Heart right ventricle (tissue), 16 donors: Measurements from ENCODE around the gene CDK16. TPM values are rescaled to one million over a fixed set of nuclear protein-coding genes. Genes with fewer than 3 reads are reported as not detected.
A peak's percentile ranks its signal among the peaks of the same experiment; 100 is the strongest.

Experiments
- ATAC-seq, 8 donors: fragments of 200-7000 bp; cut with Tn5 transposase; one replicate each; pipeline ENCODE4 v1.9.1; 2020; ENCODE audit warnings: mild to moderate bottlenecking in 8 of 8, moderate library complexity in 8 of 8, moderate number of reproducible peaks in 1 of 8
- DNase-seq, 2 donors: peaks; one replicate each; pipeline ENCODE4 v3.0.0-alpha.2; 2020
- H3K27ac ChIP-seq, 10 donors: fragments of 200-600 bp; sonication (generic) in 2 of 10; one replicate each; pipeline versions ENCODE4 v1.5.0 to v1.8.0; 2020 to 2022; ENCODE audit warnings: mild to moderate bottlenecking in 3 of 10
- H3K27me3 ChIP-seq, 7 donors: fragments of 200-600 bp; one replicate each; pipeline ENCODE4 v1.8.0; 2021 to 2022; ENCODE audit warnings: mild to moderate bottlenecking in 2 of 7
- H3K36me3 ChIP-seq, 9 donors: fragments of 200-600 bp; sonication (generic) in 1 of 9; one replicate each; pipeline versions ENCODE4 v1.5.0 to v1.8.0; 2020 to 2022; ENCODE audit warnings: mild to moderate bottlenecking in 2 of 9
- H3K4me1 ChIP-seq, 9 donors: fragments of 200-600 bp; sonication (generic) in 1 of 9; one replicate each; pipeline versions ENCODE4 v1.5.0 to v1.8.0; 2020 to 2022; ENCODE audit warnings: mild to moderate bottlenecking in 4 of 9
- H3K4me3 ChIP-seq, 10 donors: fragments of 200-600 bp; sonication (generic) in 2 of 10; one replicate each; pipeline versions ENCODE4 v1.5.0 to v1.8.0; 2020 to 2022; ENCODE audit warnings: mild to moderate bottlenecking in 7 of 10, moderate library complexity in 2 of 10
- H3K9me3 ChIP-seq, 11 donors: fragments of 200-600 bp in 10 of 11; sonication (generic) in 2 of 11; one replicate each; pipeline versions ENCODE4 v1.5.0 to v1.8.0; 2013 to 2022; ENCODE audit warnings: mild to moderate bottlenecking in 2 of 11, control low read depth in 1 of 11, moderate library complexity in 1 of 11
- CTCF ChIP-seq, 9 donors: fragments of 200-600 bp; sonication (generic) in 2 of 9; IDR thresholded peaks; one replicate each; pipeline versions ENCODE4 v1.5.0 to v1.8.0; 2021 to 2022; ENCODE audit warnings: antibody characterized with exemption in 9 of 9, mild to moderate bottlenecking in 5 of 9, moderate library complexity in 1 of 9
- WGBS, 2 donors: extraction: QIAGEN DNeasy Blood & Tissue Kit; methylation state at CpG; one replicate each; pipeline ENCODE4 v1.1.7; 2013; ENCODE audit warnings: inconsistent platforms in 1 of 2; 5-methylcytosine and 5-hydroxymethylcytosine counted together
- intact Hi-C, 10 donors: fragments of 100-400 bp; cut with DNase I; formaldehyde crosslinking; loops; one replicate each; pipeline versions ENCODE4 v1.11.1 to v1.14.2; 2022
- polyA plus RNA-seq, 2 donors: library from polyadenylated mRNA; stranded (reverse); fragments of 200-250 nt; gene quantifications; one replicate each; pipeline ENCODE4 v1.2.3, GENCODE V29; 2013
- total RNA-seq, 10 donors: library from RNA; stranded (reverse); fragmentation: NEBNext Ultra II Directional in 3 of 10; extraction: Animal tissue kit (Norgen Biotek cat#: 25700) in 3 of 10; gene quantifications; one replicate each; pipeline versions ENCODE4 v1.2.1 to v1.2.4, GENCODE V29; 2021 to 2023
- donor health status: Arrhythmogenic right ventricular cardiomyopathy.
- donor health status: ischemic (EF 13 %, LVEDD 7.1; RV severe dilation, severe dysfunction).
- donor health status: healthy with polysubstance abuse.
- donor health status: DM: no; HTN: yes; CAD: no.
- donor health status: DM: no; HTN: no; CAD: no.
- donor health status: ischemic (EF 25% LVEDD 6.9; RV normal size, moderate dysfunction).
- donor health status: ischemic (EF 25% LVEDD 5.7; RV mildly dilated, moderate dysfunction).
- donor health status: healthy.
- donor health status: DM: yes; HTN: yes; CAD: no.
- donor health status: Ischemic cardiomyopathy.
- donor health status: ischemic (EF 35%, LVEDD 5.7; RV mildly dilated, moderate dysfunction).
- donor health status: nonischemic (EF 11% LVEDD 7.7; RV severe dilation, severe dysfunction).
- donor health status: DM: yes; HTN: yes; CAD: no.
- donor health status: PGD.
- donor health status: ischemic (EF 29% LVEDD 5.4; RV normal size, mild dysfunction).
- donor health status: nonischemic (EF 23%, LVEDD 6.1; RV moderate dilation, normal function).

The CDK16 gene
- total and polyA plus RNA-seq, 12 donors: 110 to 193 (median 145) TPM

GRCh38 chrX:47233333-47234113 is 15.0 kb downstream of the CDK16 start:
- no peak for TF ChIP-seq CTCF (IDR thresholded peaks at IDR 0.05)
- peak; percentile 92 to 93 for DNase-seq
- Histone ChIP-seq H3K27me3 (peaks cover 0 to 72% (median 0%) of the 10 kb centered on the region in 7 donors), H3K4me3 (peak overlapping the region; percentile 41 to 73 (median 68)), H3K9me3 (no peaks in the 10 kb centered on the region), H3K27ac (peak overlapping the region; percentile 88 to 98 (median 96)), H3K4me1 (peaks cover 0 to 23% (median 5%) of the 10 kb centered on the region in 9 donors), H3K36me3 (peaks cover 0 to 15% (median 0%) of the 10 kb centered on the region in 9 donors)
- ATAC-seq: peak; percentile 92 to 98 (median 96)
- 0 to 1% methylated on average over 42 to 48 of the region's 51 CpGs for WGBS, 2 donors
- intact Hi-C loops: loop anchor here in 5 of 10 donors (1.0 to 10.0 kb wide), 6 partner anchors 15 to 1341 kb away; partner anchors contain the start of genes CDK16 (in 4 of the 5), ELK1 (in 1 of the 5), RBM3 (in 1 of the 5) and UXT (in 1 of the 5)

- H3K36me3 ChIP-seq: peaks cover 0 to 5% (median 0%) of the 10 kb centered on the region in 9 donors
- 52 to 64% methylated on average over 3 of the region's 3 CpGs for WGBS, 2 donors
- peaks cover 0 to 23% (median 5%) of the 10 kb centered on the region in 9 donors for H3K4me1 ChIP-seq
- no peaks in the 10 kb centered on the region for H3K9me3 ChIP-seq
- ATAC-seq (no peak), DNase-seq (no peak)
- peak overlapping the region in 8 of 10 donors; percentile 88 to 98 (median 96) for H3K27ac ChIP-seq
- peak overlapping the region in 9 of 10 donors; percentile 41 to 73 (median 69) for H3K4me3 ChIP-seq
- H3K27me3 ChIP-seq: peaks cover 0 to 77% (median 0%) of the 10 kb centered on the region in 7 donors
- intact Hi-C loops: loop anchor here in 2 of 10 donors (10.0 kb wide), 4 partner anchors 150 to 1340 kb away; partner anchors contain the start of genes ELK1 (in 1 of the 2), RBM3 (in 1 of the 2), UXT (in 1 of the 2) and ZNF41 (in 1 of the 2)
- TF ChIP-seq CTCF (IDR thresholded peaks at IDR 0.05): no peak
Observed at GRCh38 chrX:47234583-47234982, 16.1 kb downstream of the CDK16 start.

GRCh38 chrX:47235691-47236103 is 17.2 kb downstream of the CDK16 start:
- H3K36me3 ChIP-seq: peaks cover 0 to 14% (median 0%) of the 10 kb centered on the region in 9 donors
- H3K4me1 ChIP-seq: peaks cover 0 to 23% (median 5%) of the 10 kb centered on the region in 9 donors
- intact Hi-C loops: loop anchor here in 2 of 10 donors (10.0 kb wide), 4 partner anchors 149 to 1339 kb away; partner anchors contain the start of genes ELK1 (in 1 of the 2), RBM3 (in 1 of the 2), UXT (in 1 of the 2) and ZNF41 (in 1 of the 2)
- no peak for DNase-seq
- peaks cover 0 to 73% (median 0%) of the 10 kb centered on the region in 7 donors for H3K27me3 ChIP-seq
- peak overlapping the region in 4 of 10 donors; percentile 5 to 96 (median 53) for H3K27ac ChIP-seq
- no peaks in the 10 kb centered on the region for H3K9me3 ChIP-seq
- 65 to 67% methylated on average over 4 of the region's 4 CpGs for WGBS, 2 donors
- H3K4me3 ChIP-seq: peak overlapping the region in 1 of 10 donors; percentile 73
- no peak for TF ChIP-seq CTCF (IDR thresholded peaks at IDR 0.05)
- ATAC-seq: no peak

GRCh38 chrX:47239199-47239598 is 20.7 kb downstream of the CDK16 start:
- no peak for DNase-seq
- WGBS, 2 donors: 93 to 94% methylated on average over 8 of the region's 8 CpGs
- peaks cover 0 to 17% (median 3%) of the 10 kb centered on the region in 9 donors for H3K4me1 ChIP-seq
- no peaks in the 10 kb centered on the region for H3K9me3 ChIP-seq
- H3K4me3 ChIP-seq: no peak overlapping the region
- peaks cover 0 to 47% (median 0%) of the 10 kb centered on the region in 9 donors for H3K36me3 ChIP-seq
- ATAC-seq: no peak
- intact Hi-C loops: loop anchor here in 2 of 10 donors (10.0 kb wide), 4 partner anchors 146 to 1336 kb away; partner anchors contain the start of genes ELK1 (in 1 of the 2), RBM3 (in 1 of the 2), UXT (in 1 of the 2) and ZNF41 (in 1 of the 2)
- TF ChIP-seq CTCF (IDR thresholded peaks at IDR 0.05): no peak
- H3K27me3 ChIP-seq: peaks cover 0 to 71% (median 0%) of the 10 kb centered on the region in 7 donors
- no peak overlapping the region for H3K27ac ChIP-seq
